NCI-H1105 (cell line): ENCODE data around the gene ANKRD11.
"Not testable (repeated sequence)": the region's sequence is repeated elsewhere in the genome, so short reads cannot be mapped to it uniquely, and the experiment has no call there.

ENCODE experiments used
- DNase-seq: peaks from one replicate; lab custom pipeline; 2025; lab: John Stamatoyannopoulos, UW

ANKRD11 gene

GRCh38 chr16:89428605-89429004 is 61.8 kb downstream of the ANKRD11 start:
- DNase-seq = not testable (repeated sequence)

GRCh38 chr16:89426736-89427530 is 63.4 kb downstream of the ANKRD11 start:
- no peak for DNase-seq

GRCh38 chr16:89425523-89425922 is 64.8 kb downstream of the ANKRD11 start:
- no peak for DNase-seq

GRCh38 chr16:89423681-89424260 is 66.6 kb downstream of the ANKRD11 start:
- DNase-seq = no peak

GRCh38 chr16:89422905-89423630 is 67.3 kb downstream of the ANKRD11 start:
- no peak for DNase-seq

GRCh38 chr16:89422527-89422904 is 67.8 kb downstream of the ANKRD11 start:
- DNase-seq = no peak

GRCh38 chr16:89421300-89421699 is 69.1 kb downstream of the ANKRD11 start:
- not testable (repeated sequence) for DNase-seq

GRCh38 chr16:89420204-89420603 is 70.2 kb downstream of the ANKRD11 start:
- no peak for DNase-seq

- no peak for DNase-seq
Measured at GRCh38 chr16:89418352-89418751, 72.0 kb downstream of the ANKRD11 start.

- no peak for DNase-seq
Measured at GRCh38 chr16:89417352-89417751, 73.0 kb downstream of the ANKRD11 start.

- no peak for DNase-seq
Measured at GRCh38 chr16:89413811-89414585, 76.4 kb downstream of the ANKRD11 start.

GRCh38 chr16:89412811-89413210 is 77.5 kb downstream of the ANKRD11 start:
- DNase-seq = no peak

- DNase-seq = no peak
Measured at GRCh38 chr16:89411335-89411850, 79.0 kb downstream of the ANKRD11 start.

- no peak for DNase-seq
Measured at GRCh38 chr16:89410794-89411309, 79.5 kb downstream of the ANKRD11 start.

- DNase-seq = no peak
Measured at GRCh38 chr16:89410322-89410721, 80.0 kb downstream of the ANKRD11 start.

GRCh38 chr16:89409161-89409711 is 81.1 kb downstream of the ANKRD11 start:
- DNase-seq = no peak

- no peak for DNase-seq
Measured at GRCh38 chr16:89408315-89408714, 82.0 kb downstream of the ANKRD11 start.

GRCh38 chr16:89407925-89408300 is 82.4 kb downstream of the ANKRD11 start:
- no peak for DNase-seq

- DNase-seq = no peak
Measured at GRCh38 chr16:89407282-89407924, 83.0 kb downstream of the ANKRD11 start.

GRCh38 chr16:89406277-89406888 is 84.0 kb downstream of the ANKRD11 start:
- no peak for DNase-seq

GRCh38 chr16:89404561-89404960 is 85.8 kb downstream of the ANKRD11 start:
- no peak for DNase-seq
